OCI-LY3 (cell line): ENCODE measurements around the gene POU5F1.

ENCODE experiments used
- EZH2phosphoT487 ChIP-seq: fragments of 200-600 bp; shearing (Covaris generic); IDR thresholded peaks from 2 replicates; pipeline ENCODE4 v1.6.1; 2018; ENCODE audit warnings: antibody characterized with exemption, mixed run types, low read depth
- TF ChIP-seq, protein P1 (sequence below): fragments of 200-600, 300-600 bp; sonication (generic); IDR thresholded peaks from 2 replicates; pipeline ENCODE4 v1.5.1; 2014; ENCODE audit warnings: antibody characterized with exemption, low read length, low read depth

DNA sequence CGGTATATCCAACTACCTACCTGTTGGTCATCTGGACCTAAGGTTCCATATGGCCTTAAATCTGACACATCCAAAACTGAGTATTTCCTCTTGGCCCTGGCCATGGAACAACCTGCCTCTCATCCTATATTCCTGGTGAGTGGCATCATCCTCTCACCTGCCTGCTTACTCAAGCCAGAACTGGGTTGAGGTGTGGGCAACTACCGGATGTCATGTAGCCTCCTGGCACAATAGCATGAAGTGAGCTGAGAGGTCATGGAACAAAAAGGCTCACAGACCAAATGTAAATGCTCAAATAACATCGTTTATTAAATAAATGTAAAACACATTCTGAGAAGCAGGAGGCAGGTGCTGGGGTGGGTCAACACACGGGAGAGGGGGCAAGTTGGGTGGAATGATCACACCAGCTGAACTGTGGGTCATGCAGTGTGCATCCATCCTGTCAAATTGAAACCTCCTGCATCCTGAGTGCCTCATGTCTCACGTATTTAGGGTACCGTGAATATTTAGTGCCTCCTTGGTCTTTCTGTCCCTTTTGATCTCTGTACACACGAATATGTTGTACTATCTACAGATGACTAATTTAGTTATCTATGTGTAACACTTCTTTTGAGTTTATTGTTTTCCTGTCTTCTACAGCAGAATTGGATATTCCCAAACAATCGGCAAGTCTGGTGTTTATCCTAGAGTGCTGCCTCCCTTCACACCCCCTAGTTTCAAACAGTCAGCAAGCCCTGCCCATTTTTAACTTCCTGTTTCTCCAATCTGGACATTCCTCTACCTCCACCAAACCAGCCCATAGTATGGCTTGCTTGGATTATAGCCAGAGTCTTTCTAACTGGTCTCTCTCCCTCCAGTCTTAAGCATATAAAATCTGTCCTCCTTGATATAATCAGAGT lies 7.9 kb upstream of the POU5F1 start:
- TF ChIP-seq, protein P1, sequence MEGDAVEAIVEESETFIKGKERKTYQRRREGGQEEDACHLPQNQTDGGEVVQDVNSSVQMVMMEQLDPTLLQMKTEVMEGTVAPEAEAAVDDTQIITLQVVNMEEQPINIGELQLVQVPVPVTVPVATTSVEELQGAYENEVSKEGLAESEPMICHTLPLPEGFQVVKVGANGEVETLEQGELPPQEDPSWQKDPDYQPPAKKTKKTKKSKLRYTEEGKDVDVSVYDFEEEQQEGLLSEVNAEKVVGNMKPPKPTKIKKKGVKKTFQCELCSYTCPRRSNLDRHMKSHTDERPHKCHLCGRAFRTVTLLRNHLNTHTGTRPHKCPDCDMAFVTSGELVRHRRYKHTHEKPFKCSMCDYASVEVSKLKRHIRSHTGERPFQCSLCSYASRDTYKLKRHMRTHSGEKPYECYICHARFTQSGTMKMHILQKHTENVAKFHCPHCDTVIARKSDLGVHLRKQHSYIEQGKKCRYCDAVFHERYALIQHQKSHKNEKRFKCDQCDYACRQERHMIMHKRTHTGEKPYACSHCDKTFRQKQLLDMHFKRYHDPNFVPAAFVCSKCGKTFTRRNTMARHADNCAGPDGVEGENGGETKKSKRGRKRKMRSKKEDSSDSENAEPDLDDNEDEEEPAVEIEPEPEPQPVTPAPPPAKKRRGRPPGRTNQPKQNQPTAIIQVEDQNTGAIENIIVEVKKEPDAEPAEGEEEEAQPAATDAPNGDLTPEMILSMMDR: no peak
- TF ChIP-seq EZH2phosphoT487: no peak
